ENCODE measurements around the gene IGSF21. TPM values are rescaled to one million over a fixed set of nuclear protein-coding genes. Genes with fewer than 3 reads are reported as not detected.
A peak's percentile ranks its signal among the peaks of the same experiment; 100 is the strongest.

The IGSF21 gene
- total and polyA plus RNA-seq, 2 donors from 2014 or later = 1.4 to 6.6 TPM

DNA sequence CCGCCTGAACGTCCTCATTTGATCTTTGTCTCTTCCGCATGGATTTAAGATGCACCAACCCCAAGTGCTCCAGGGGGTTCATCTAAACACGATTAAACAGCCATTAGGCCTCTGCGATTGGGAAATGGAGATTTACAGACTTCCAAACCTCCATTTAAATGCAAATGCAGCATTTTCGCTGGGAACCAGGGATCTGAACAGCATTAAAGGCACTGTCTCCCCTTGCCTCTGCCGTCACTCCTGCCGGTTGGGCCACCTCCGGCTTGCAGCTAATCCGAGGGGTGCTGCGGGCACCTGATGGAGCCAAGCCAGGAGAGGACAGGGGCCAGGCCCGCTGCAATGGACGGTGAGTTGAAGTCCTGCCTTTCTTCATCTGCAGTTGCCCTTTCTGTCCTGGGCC lies 302.8 kb downstream of the IGSF21 start:
- TF ChIP-seq, protein P1, sequence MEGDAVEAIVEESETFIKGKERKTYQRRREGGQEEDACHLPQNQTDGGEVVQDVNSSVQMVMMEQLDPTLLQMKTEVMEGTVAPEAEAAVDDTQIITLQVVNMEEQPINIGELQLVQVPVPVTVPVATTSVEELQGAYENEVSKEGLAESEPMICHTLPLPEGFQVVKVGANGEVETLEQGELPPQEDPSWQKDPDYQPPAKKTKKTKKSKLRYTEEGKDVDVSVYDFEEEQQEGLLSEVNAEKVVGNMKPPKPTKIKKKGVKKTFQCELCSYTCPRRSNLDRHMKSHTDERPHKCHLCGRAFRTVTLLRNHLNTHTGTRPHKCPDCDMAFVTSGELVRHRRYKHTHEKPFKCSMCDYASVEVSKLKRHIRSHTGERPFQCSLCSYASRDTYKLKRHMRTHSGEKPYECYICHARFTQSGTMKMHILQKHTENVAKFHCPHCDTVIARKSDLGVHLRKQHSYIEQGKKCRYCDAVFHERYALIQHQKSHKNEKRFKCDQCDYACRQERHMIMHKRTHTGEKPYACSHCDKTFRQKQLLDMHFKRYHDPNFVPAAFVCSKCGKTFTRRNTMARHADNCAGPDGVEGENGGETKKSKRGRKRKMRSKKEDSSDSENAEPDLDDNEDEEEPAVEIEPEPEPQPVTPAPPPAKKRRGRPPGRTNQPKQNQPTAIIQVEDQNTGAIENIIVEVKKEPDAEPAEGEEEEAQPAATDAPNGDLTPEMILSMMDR (IDR thresholded peaks at IDR 0.05; ENCODE audit: borderline replicate concordance, extremely low read depth, insufficient read depth) = no peak
- no peaks in the 10 kb centered on the region for H3K4me1 ChIP-seq (ENCODE audit: control insufficient read depth in 2 of 3, insufficient read depth in 2 of 3, low read depth in 1 of 3, low read length in 3 of 3)
- no peak overlapping the region for H3K27ac ChIP-seq (ENCODE audit: low read depth in 2 of 2, low read length in 2 of 2)
- intact Hi-C loops (cut with DNase I) = no loop called here
- H3K27me3 ChIP-seq (ENCODE audit: control insufficient read depth, insufficient read depth, low read length) = no peaks in the 10 kb centered on the region
- peaks cover 0 to 16% (median 0%) of the 10 kb centered on the region in 3 donors for H3K9me3 ChIP-seq (ENCODE audit: control insufficient read depth in 2 of 3, insufficient read depth in 1 of 3, low read length in 3 of 3)
- H3K4me3 ChIP-seq (ENCODE audit: low read length in 3 of 3) = no peak overlapping the region
- no peak for FAIRE-seq
- H3K9ac ChIP-seq (ENCODE audit: low read length in 3 of 3) = no peak overlapping the region
- H3K36me3 ChIP-seq (ENCODE audit: control insufficient read depth in 2 of 3, insufficient read depth in 3 of 3, low read length in 3 of 3) = no peaks in the 10 kb centered on the region
- DNase-seq = peak in 1 of 5 donors; percentile 16

DNA sequence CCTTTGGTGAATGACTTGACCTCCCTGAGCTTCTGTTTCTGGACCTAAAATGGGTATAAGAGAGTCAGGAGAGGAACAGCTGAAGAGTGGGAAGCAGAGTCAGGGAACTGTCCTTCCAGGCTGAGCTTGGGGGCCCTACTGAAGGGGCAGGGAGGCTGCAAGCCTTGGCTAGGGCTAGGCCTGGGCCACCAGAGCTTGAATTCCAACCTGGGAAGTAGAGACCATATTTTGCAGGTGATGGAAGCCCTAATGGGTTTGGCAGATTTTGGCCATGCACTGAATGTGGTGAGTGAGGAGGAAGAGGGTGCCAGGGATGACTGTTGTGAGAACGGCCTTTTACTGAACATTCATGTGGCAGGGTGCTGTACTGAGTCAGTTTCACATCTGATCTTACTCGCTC lies 303.7 kb downstream of the IGSF21 start:
- intact Hi-C loops (cut with DNase I) = no loop called here
- Histone ChIP-seq H3K36me3 (ENCODE audit: control insufficient read depth in 2 of 3, insufficient read depth in 3 of 3, low read length in 3 of 3) (no peaks in the 10 kb centered on the region), H3K27me3 (ENCODE audit: control insufficient read depth, insufficient read depth, low read length) (no peaks in the 10 kb centered on the region), H3K4me3 (ENCODE audit: low read length in 3 of 3) (no peak overlapping the region), H3K4me1 (ENCODE audit: control insufficient read depth in 2 of 3, insufficient read depth in 2 of 3, low read depth in 1 of 3, low read length in 3 of 3) (no peaks in the 10 kb centered on the region), H3K9me3 (ENCODE audit: control insufficient read depth in 2 of 3, insufficient read depth in 1 of 3, low read length in 3 of 3) (peaks cover 0 to 16% (median 0%) of the 10 kb centered on the region in 3 donors), H3K9ac (ENCODE audit: low read length in 3 of 3) (no peak overlapping the region), H3K27ac (ENCODE audit: low read depth in 2 of 2, low read length in 2 of 2) (no peak overlapping the region)
- TF ChIP-seq, protein P1 (IDR thresholded peaks at IDR 0.05; ENCODE audit: borderline replicate concordance, extremely low read depth, insufficient read depth) = no peak
- FAIRE-seq (no peak), DNase-seq (peak in 1 of 5 donors; percentile 7)

DNA sequence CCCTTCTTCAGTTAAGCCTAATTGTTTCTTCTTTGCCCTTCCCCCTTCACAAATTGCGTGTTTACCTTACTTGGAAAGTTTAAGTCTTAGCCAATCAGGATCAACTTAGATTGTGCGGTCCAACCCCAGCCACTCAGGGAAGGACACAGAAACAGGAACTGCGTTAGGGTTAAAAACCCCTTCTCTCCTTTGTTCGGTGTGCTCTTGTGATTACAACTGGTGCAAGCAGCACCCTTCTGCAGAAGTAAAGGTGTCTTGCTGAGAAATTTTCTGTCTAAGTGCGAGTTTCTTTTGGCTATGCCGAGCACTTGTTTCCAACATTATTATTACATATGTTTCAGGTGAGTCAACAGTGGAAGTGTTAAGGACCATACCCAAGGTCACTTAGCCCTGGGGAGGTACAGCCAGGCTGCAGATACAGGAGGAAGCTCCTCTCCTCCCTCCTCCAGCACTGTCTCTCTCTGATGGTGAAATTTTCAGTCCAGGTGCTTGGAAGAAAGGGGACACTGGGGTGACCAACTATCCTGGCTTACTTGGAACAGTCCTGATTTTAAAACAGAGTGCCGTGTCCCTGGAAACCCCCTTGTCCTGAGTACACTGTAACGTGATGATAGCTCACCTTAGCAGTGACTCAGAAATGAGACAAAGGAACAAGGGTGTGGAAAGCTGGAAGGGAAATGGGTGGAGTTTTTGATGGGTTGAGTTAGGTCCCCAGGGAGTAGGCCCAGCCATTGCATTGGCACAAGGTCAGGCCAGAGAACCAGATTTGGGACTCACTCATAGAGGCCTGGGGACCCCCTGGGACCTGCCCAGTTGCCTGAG lies 304.4 kb downstream of the IGSF21 start:
- intact Hi-C loops (cut with DNase I) = no loop called here
- TF ChIP-seq, protein P1 (IDR thresholded peaks at IDR 0.05; ENCODE audit: borderline replicate concordance, extremely low read depth, insufficient read depth) = no peak
- no peaks in the 10 kb centered on the region for H3K36me3 ChIP-seq (ENCODE audit: control insufficient read depth in 2 of 3, insufficient read depth in 3 of 3, low read length in 3 of 3)
- peaks cover 0 to 16% (median 0%) of the 10 kb centered on the region in 3 donors for H3K9me3 ChIP-seq (ENCODE audit: control insufficient read depth in 2 of 3, insufficient read depth in 1 of 3, low read length in 3 of 3)
- FAIRE-seq (no peak), DNase-seq (peak in 1 of 5 donors; percentile 11)
- no peak overlapping the region for H3K27ac ChIP-seq (ENCODE audit: low read depth in 2 of 2, low read length in 2 of 2)
- no peaks in the 10 kb centered on the region for H3K4me1 ChIP-seq (ENCODE audit: control insufficient read depth in 2 of 3, insufficient read depth in 2 of 3, low read depth in 1 of 3, low read length in 3 of 3)
- H3K4me3 ChIP-seq (ENCODE audit: low read length in 3 of 3) = no peak overlapping the region
- no peaks in the 10 kb centered on the region for H3K27me3 ChIP-seq (ENCODE audit: control insufficient read depth, insufficient read depth, low read length)
- H3K9ac ChIP-seq (ENCODE audit: low read length in 3 of 3) = no peak overlapping the region
